HepG2 (cell line): ENCODE measurements around the gene KCTD6. TPM values are rescaled to one million over a fixed set of nuclear protein-coding genes. Genes with fewer than 3 reads are reported as not detected.

Experiments used
- CEBPB ChIP-seq: IDR thresholded peaks from 2 replicates; pipeline ENCODE4 v1.6.1; 2011; ENCODE audit warnings: low read depth, low read length, improper control_type of control experiment, borderline replicate concordance
- GLI4 ChIP-seq: sonication (generic); formaldehyde crosslinking; IDR thresholded peaks from 2 replicates; pipeline ENCODE4 v1.5.1; 2020; ENCODE audit warnings: missing genetic modification reagents, mild to moderate bottlenecking, moderate library complexity, borderline replicate concordance
- GZF1 ChIP-seq: sonication (generic); formaldehyde crosslinking; IDR thresholded peaks from 2 replicates; pipeline ENCODE4 v1.5.1; 2020; ENCODE audit warnings: mild to moderate bottlenecking, missing genetic modification reagents
- IKZF4 ChIP-seq: sonication (generic); formaldehyde crosslinking; IDR thresholded peaks from 2 replicates; pipeline ENCODE4 v1.5.1; 2020; ENCODE audit warnings: borderline replicate concordance, mild to moderate bottlenecking, low read depth, missing genetic modification reagents; ENCODE audit errors: not compliant biosample characterization
- KDM5B ChIP-seq: sonication (generic); formaldehyde crosslinking; IDR thresholded peaks from 2 replicates; pipeline ENCODE4 v1.4.0; 2020; ENCODE audit warnings: missing genetic modification reagents, mild to moderate bottlenecking, borderline replicate concordance
- KLF6 ChIP-seq: IDR thresholded peaks from 2 replicates; pipeline ENCODE4 v1.8.0; 2016; ENCODE audit warnings: missing biosample characterization, missing genetic modification reagents
- MAFF ChIP-seq: IDR thresholded peaks from 2 replicates; pipeline ENCODE4 v1.6.1; 2011; ENCODE audit warnings: low read depth, low read length, improper control_type of control experiment
- NFE2L2 ChIP-seq: fragments of 150-350 bp; IDR thresholded peaks from 2 replicates; pipeline ENCODE4 v1.6.1; 2014; ENCODE audit warnings: low read length
- NR0B2 ChIP-seq: sonication (generic); formaldehyde crosslinking; IDR thresholded peaks from 2 replicates; pipeline ENCODE4 v1.4.0; 2020; ENCODE audit warnings: mild to moderate bottlenecking, missing genetic modification reagents
- PAF1 ChIP-seq: IDR thresholded peaks from 2 replicates; pipeline ENCODE4 v1.6.1; 2016; ENCODE audit warnings: missing genetic modification reagents, missing compliant biosample characterization
- PAX8 ChIP-seq: sonication (generic); formaldehyde crosslinking; IDR thresholded peaks from 2 replicates; pipeline ENCODE4 v1.8.0; 2022; ENCODE audit warnings: mild to moderate bottlenecking, missing genetic modification reagents, borderline replicate concordance
- PHF5A ChIP-seq: IDR thresholded peaks from one replicate; pipeline ENCODE4 v1.6.1; 2018; ENCODE audit warnings: low read depth, missing genetic modification reagents; ENCODE audit not compliant: unreplicated experiment
- POLR2AphosphoS5 ChIP-seq: IDR thresholded peaks from 2 replicates; pipeline ENCODE4 v1.6.1; 2012; ENCODE audit warnings: low read depth, low read length
- SAFB2 ChIP-seq: sonication (generic); formaldehyde crosslinking; IDR thresholded peaks from 2 replicates; pipeline ENCODE4 v1.5.1; 2020; ENCODE audit warnings: missing genetic modification reagents, low read depth, mild to moderate bottlenecking, borderline replicate concordance
- SATB2 ChIP-seq: sonication (generic); formaldehyde crosslinking; IDR thresholded peaks from 2 replicates; pipeline ENCODE4 v1.5.0; 2020; ENCODE audit warnings: missing genetic modification reagents
- SP2 ChIP-seq: sonication (generic); formaldehyde crosslinking; IDR thresholded peaks from 2 replicates; pipeline ENCODE4 v1.5.1; 2020; ENCODE audit warnings: mild to moderate bottlenecking, missing genetic modification reagents
- SRSF4 ChIP-seq: fragments of 200-400 bp; formaldehyde crosslinking; IDR thresholded peaks from one replicate; pipeline ENCODE4 v1.6.1; 2018; ENCODE audit warnings: mild to moderate bottlenecking, low read depth, low read length, moderate library complexity; ENCODE audit not compliant: poor library complexity, severe bottlenecking
- SUZ12 ChIP-seq: fragments of 150-350 bp; IDR thresholded peaks from 2 replicates; pipeline ENCODE4 v1.6.1; 2014; ENCODE audit warnings: low read depth, low read length
- TOE1 ChIP-seq: sonication (generic); formaldehyde crosslinking; IDR thresholded peaks from 2 replicates; pipeline ENCODE4 v1.4.0; 2020; ENCODE audit warnings: mild to moderate bottlenecking, missing genetic modification reagents
- ZFP36 ChIP-seq: fragments of 150-350 bp; IDR thresholded peaks from 2 replicates; pipeline ENCODE4 v1.6.1; 2018; ENCODE audit warnings: borderline replicate concordance, low read length, low read depth; ENCODE audit not compliant: partially characterized antibody
- ZNF124 ChIP-seq: sonication (generic); formaldehyde crosslinking; IDR thresholded peaks from 2 replicates; pipeline ENCODE4 v1.4.0; 2020; ENCODE audit warnings: missing genetic modification reagents
- ZNF180 ChIP-seq: sonication (generic); formaldehyde crosslinking; IDR thresholded peaks from 2 replicates; pipeline ENCODE4 v1.4.0; 2020; ENCODE audit warnings: low read depth, missing genetic modification reagents, borderline replicate concordance
- ZNF280B ChIP-seq: sonication (generic); formaldehyde crosslinking; IDR thresholded peaks from 2 replicates; pipeline ENCODE4 v1.5.0; 2020; ENCODE audit warnings: missing genetic modification reagents, mild to moderate bottlenecking, borderline replicate concordance
- ZNF337 ChIP-seq: sonication (generic); formaldehyde crosslinking; IDR thresholded peaks from 2 replicates; pipeline ENCODE4 v1.5.1; 2020; ENCODE audit warnings: missing genetic modification reagents, low read depth, mild to moderate bottlenecking, borderline replicate concordance
- ZNF468 ChIP-seq: sonication (generic); formaldehyde crosslinking; IDR thresholded peaks from 2 replicates; pipeline ENCODE4 v1.8.0; 2022; ENCODE audit warnings: mild to moderate bottlenecking, moderate library complexity, missing genetic modification reagents
- ZNF670 ChIP-seq: sonication (generic); formaldehyde crosslinking; IDR thresholded peaks from 2 replicates; pipeline ENCODE4 v1.8.0; 2022; ENCODE audit warnings: mild to moderate bottlenecking, missing genetic modification reagents, borderline replicate concordance
- ZNF704 ChIP-seq: sonication (generic); formaldehyde crosslinking; IDR thresholded peaks from 2 replicates; pipeline ENCODE4 v1.8.1; 2023; ENCODE audit warnings: mild to moderate bottlenecking, inconsistent platforms, moderate library complexity, missing genetic modification reagents, borderline replicate concordance
- ZNF766 ChIP-seq: sonication (generic); formaldehyde crosslinking; IDR thresholded peaks from 2 replicates; pipeline ENCODE4 v1.5.0; 2020; ENCODE audit warnings: missing genetic modification reagents, borderline replicate concordance
- ZNF782 ChIP-seq: sonication (generic); formaldehyde crosslinking; IDR thresholded peaks from 2 replicates; pipeline ENCODE4 v1.4.0; 2020; ENCODE audit warnings: missing genetic modification reagents, mild to moderate bottlenecking, borderline replicate concordance
- ZNF792 ChIP-seq: IDR thresholded peaks from 2 replicates; pipeline ENCODE4 v1.6.1; 2016
- polyA plus RNA-seq, 8 experiments: library from polyadenylated mRNA; depleted of rRNA in 3 of 8; stranded (reverse) in 7 of 8; unstranded in 1 of 8; fragments of >200 nt; fragmentation: Illumina TruSeq in 4 of 8; extraction: Trizol in 4 of 8; gene quantifications; 2 replicates each; pipeline versions ENCODE4 v1.2.1 to v1.2.3, GENCODE V29; 2011 to 2016; ENCODE audit warnings: low read depth in 4 of 8, missing spikeins in 1 of 8, mixed read lengths in 1 of 8; ENCODE audit not compliant: insufficient read depth in 1 of 8
- total RNA-seq, 5 experiments: library from RNA; depleted of rRNA; stranded (reverse); fragments of >200 nt; fragmentation: Illumina TruSeq; extraction: Trizol; gene quantifications; 2 replicates each; pipeline ENCODE4 v1.2.3, GENCODE V29; 2016; ENCODE audit warnings: low read depth in 1 of 5

Gene KCTD6
- total and polyA plus RNA-seq, 2 of the 13 experiments (the other 11 are each of a cell fraction or from before 2014, with no cell fraction given), result 13.4 to 14.2 TPM

GRCh38 chr3:58474967-58475578 is 16.8 kb upstream of the KCTD6 start (continued):
- TF ChIP-seq NR0B2 (CRISPR knock-in tag), result no peak
- TF ChIP-seq ZNF782 (CRISPR knock-in tag), result no peak
- no peak for TF ChIP-seq KLF6 (CRISPR knock-in tag)
- no peak for TF ChIP-seq GLI4 (CRISPR knock-in tag)
- no peak for TF ChIP-seq PAF1 (CRISPR knock-in tag)
- no peak for TF ChIP-seq SATB2 (CRISPR knock-in tag)
- peak; percentile 54; the same call in 1 of the 2 replicates for TF ChIP-seq ZNF337 (CRISPR knock-in tag)
- TF ChIP-seq ZNF180 (CRISPR knock-in tag), result no peak
- TF ChIP-seq NFE2L2, result no peak
- TF ChIP-seq CEBPB, result no peak
- TF ChIP-seq ZNF468 (CRISPR knock-in tag), result no peak
- no peak for TF ChIP-seq SUZ12
- no peak for TF ChIP-seq ZNF124 (CRISPR knock-in tag)
- peak; percentile 32; the same call in 1 of the 2 replicates for TF ChIP-seq ZNF792 (CRISPR knock-in tag)
- TF ChIP-seq PAX8 (CRISPR knock-in tag), result no peak
- no peak for TF ChIP-seq KDM5B
- no peak for TF ChIP-seq MAFF
- TF ChIP-seq ZNF670 (CRISPR knock-in tag), result no peak
- no peak for TF ChIP-seq POLR2AphosphoS5
- no peak for TF ChIP-seq SRSF4
- TF ChIP-seq TOE1 (CRISPR knock-in tag), result no peak
- TF ChIP-seq IKZF4 (CRISPR knock-in tag), result no peak
- no peak for TF ChIP-seq ZNF704 (CRISPR knock-in tag)
- no peak for TF ChIP-seq ZNF280B
- TF ChIP-seq ZNF766, result no peak
- TF ChIP-seq SAFB2, result no peak
- TF ChIP-seq ZFP36, result no peak
- no peak for TF ChIP-seq PHF5A (CRISPR knock-in tag)
- TF ChIP-seq SP2 (CRISPR knock-in tag), result no peak
- TF ChIP-seq GZF1 (CRISPR knock-in tag), result no peak
